Prostate gland (tissue), 1 donor: ENCODE measurements around the gene KAZN.

Experiments used
- POLR2A ChIP-seq: fragments of 450-650 bp; IDR thresholded peaks from one replicate; pipeline ENCODE4 v1.6.1; 2016; ENCODE audit warnings: antibody characterized with exemption, mild to moderate bottlenecking
- POLR2AphosphoS5 ChIP-seq: sonication (generic); formaldehyde crosslinking; IDR thresholded peaks from one replicate; pipeline ENCODE4 v1.6.1; 2017; ENCODE audit warnings: antibody characterized with exemption

DNA sequence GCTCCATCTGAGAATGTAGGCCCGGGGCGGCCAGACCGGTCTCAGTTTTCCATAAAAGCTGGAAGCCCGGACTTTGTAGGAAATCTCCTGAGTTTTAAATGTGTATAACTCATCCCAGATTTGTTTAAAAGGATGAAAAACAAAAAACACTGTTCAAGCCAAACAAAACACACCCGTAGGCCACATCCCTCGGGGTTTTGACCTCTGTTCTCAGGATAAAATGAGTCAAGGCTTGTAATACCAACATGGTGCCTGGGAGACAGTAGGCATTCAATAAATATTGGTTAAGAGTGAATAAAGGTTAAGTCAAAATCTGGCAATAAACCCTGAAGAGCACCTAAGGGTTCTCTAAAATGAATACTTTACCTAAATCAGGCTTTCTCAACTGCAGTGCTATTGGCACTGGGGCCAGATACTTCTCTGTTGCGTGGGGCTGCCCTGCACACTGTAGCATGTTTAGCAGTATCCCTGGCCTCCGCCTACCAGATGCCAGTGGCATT lies 55.0 kb downstream of the KAZN start:
- TF ChIP-seq POLR2A: no peak
- TF ChIP-seq POLR2AphosphoS5: no peak
